Gastroesophageal sphincter (tissue), 4 donors: ENCODE results near the gene SLC25A21. TPM values are rescaled to one million over a fixed set of nuclear protein-coding genes. Genes with fewer than 3 reads are reported as not detected.

Source experiments
- ATAC-seq: fragments of 150-250 bp; one replicate; pipeline ENCODE4 v1.9.1; 2016; ENCODE audit warnings: mild to moderate bottlenecking, moderate library complexity
- H3K27ac ChIP-seq, 4 donors: fragments of 200-600 bp; sonication (generic) in 3 of 4; 1 replicate in 3 of 4; 2 replicates in 1 of 4; pipeline ENCODE4 v1.5.1; 2016 to 2019
- H3K27me3 ChIP-seq: fragments of 200-600 bp; sonication (generic); one replicate; pipeline ENCODE4 v1.5.1; 2019
- H3K36me3 ChIP-seq, 2 donors: fragments of 200-600 bp; sonication (generic); one replicate each; pipeline ENCODE4 v1.5.1; 2019; ENCODE audit warnings: control low read depth in 1 of 2
- H3K4me1 ChIP-seq, 3 donors: fragments of 200-600 bp; sonication (generic); 1 replicate in 2 of 3; 2 replicates in 1 of 3; pipeline ENCODE4 v1.5.1; 2016 to 2019; ENCODE audit warnings: control low read depth in 2 of 3
- H3K4me3 ChIP-seq, 2 donors: fragments of 200-600 bp; sonication (generic); one replicate each; pipeline ENCODE4 v1.5.1; 2019; ENCODE audit warnings: mild to moderate bottlenecking in 1 of 2, moderate library complexity in 1 of 2
- H3K9me3 ChIP-seq, 3 donors: fragments of 200-600 bp; sonication (generic); one replicate each; pipeline ENCODE4 v1.5.1; 2017 to 2019; ENCODE audit warnings: control low read depth in 2 of 3
- CTCF ChIP-seq, 4 experiments: fragments of 200-600 bp in 2 of 4; fragments of 450-650 bp in 2 of 4; sonication (generic) in 1 of 4; IDR thresholded peaks; one replicate each; pipeline ENCODE4 v1.5.1; 2017 to 2019; ENCODE audit warnings: antibody characterized with exemption in 4 of 4, mild to moderate bottlenecking in 2 of 4, moderate library complexity in 2 of 4
- EP300 ChIP-seq: sonication (generic); formaldehyde crosslinking; IDR thresholded peaks from one replicate; pipeline ENCODE4 v1.6.1; 2017; ENCODE audit warnings: antibody characterized with exemption, mild to moderate bottlenecking
- POLR2A ChIP-seq, 2 donors: fragments of 450-650 bp; IDR thresholded peaks; one replicate each; pipeline ENCODE4 v1.6.1; 2017; ENCODE audit warnings: antibody characterized with exemption in 2 of 2, mild to moderate bottlenecking in 2 of 2, moderate library complexity in 1 of 2
- POLR2AphosphoS5 ChIP-seq: sonication (generic); formaldehyde crosslinking; IDR thresholded peaks from one replicate; pipeline ENCODE4 v1.6.1; 2017; ENCODE audit warnings: antibody characterized with exemption
- WGBS, 2 donors: methylation state at CpG; one replicate each; pipeline ENCODE4 v1.1.5; 2018; ENCODE audit warnings: low coverage in 1 of 2; 5-methylcytosine and 5-hydroxymethylcytosine counted together
- total RNA-seq, 4 donors: library from RNA; depleted of rRNA; stranded (reverse); fragments of >200 nt; gene quantifications; one replicate each; pipeline ENCODE4 v1.1.0, GENCODE V29; 2016

Gene SLC25A21
- total RNA-seq, 4 donors from 2014 or later, result 0.40 to 1.5 (median 1.3) TPM

DNA sequence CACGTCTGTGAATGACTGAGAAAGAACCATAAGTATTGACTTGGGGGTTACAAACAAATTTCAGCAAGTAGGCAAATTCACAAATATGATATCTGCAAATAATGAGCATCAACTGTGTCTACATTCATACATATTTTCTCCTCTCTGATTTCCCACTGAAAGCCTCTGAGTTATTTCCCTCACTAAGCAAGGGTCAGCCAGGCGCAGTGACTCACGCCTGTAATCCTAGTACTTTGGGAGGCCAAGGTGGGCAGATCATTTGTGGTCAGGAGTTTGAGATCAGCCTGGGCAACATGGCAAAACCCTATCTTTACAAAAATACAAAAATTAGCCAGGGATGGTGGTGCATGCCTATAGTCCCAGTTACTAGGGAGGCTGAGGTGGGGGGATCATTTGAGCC, 80.8 kb downstream of the SLC25A21 start:
- Histone ChIP-seq H3K4me1 (no peaks in the 10 kb centered on the region), H3K27ac (no peak overlapping the region), H3K27me3 (no peaks in the 10 kb centered on the region), H3K9me3 (no peaks in the 10 kb centered on the region), H3K4me3 (no peak overlapping the region), H3K36me3 (no peaks in the 10 kb centered on the region)
- 76 to 86% methylated on average over 2 to 3 of the region's 3 CpGs for WGBS, 2 donors
- no peak for ATAC-seq
- no peak for TF ChIP-seq POLR2A (IDR thresholded peaks at IDR 0.05)
- TF ChIP-seq EP300, result no peak
- TF ChIP-seq CTCF (IDR thresholded peaks at IDR 0.05), result no peak
- no peak for TF ChIP-seq POLR2AphosphoS5

DNA sequence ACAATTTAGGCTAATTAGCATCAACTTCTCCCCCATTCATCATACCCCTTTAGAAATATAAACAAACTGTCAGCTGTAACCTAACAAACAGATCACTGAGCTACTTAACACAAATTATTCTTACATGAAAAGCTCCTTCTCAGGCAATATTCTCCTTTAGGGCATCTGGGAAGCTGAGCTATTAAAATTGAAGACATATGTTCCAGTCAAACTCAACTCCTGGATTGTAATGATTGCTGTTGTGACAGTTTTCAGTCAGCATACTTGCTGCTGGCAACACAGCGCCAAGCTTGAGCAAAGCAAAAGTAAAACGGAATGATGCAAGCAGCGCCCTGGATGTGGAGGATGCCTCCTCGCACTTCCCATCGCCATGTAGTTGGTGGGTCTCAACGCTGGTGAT, 82.4 kb downstream of the SLC25A21 start:
- Histone ChIP-seq H3K4me1 (no peaks in the 10 kb centered on the region), H3K27me3 (no peaks in the 10 kb centered on the region), H3K4me3 (no peak overlapping the region), H3K36me3 (no peaks in the 10 kb centered on the region), H3K27ac (no peak overlapping the region), H3K9me3 (no peaks in the 10 kb centered on the region)
- no peak for ATAC-seq
- no peak for TF ChIP-seq POLR2AphosphoS5
- TF ChIP-seq EP300, result no peak
- no peak for TF ChIP-seq POLR2A (IDR thresholded peaks at IDR 0.05)
- no peak for TF ChIP-seq CTCF (IDR thresholded peaks at IDR 0.05)
- WGBS, 2 donors, result 54 to 83% methylated on average over 5 to 6 of the region's 6 CpGs

- no peaks in the 10 kb centered on the region for H3K4me1 ChIP-seq
- H3K27me3 ChIP-seq, result no peaks in the 10 kb centered on the region
- WGBS, 2 donors, result 58 to 75% methylated on average over 2 to 3 of the region's 3 CpGs
- no peaks in the 10 kb centered on the region for H3K36me3 ChIP-seq
- ATAC-seq, result no peak
- TF ChIP-seq POLR2AphosphoS5 (no peak), CTCF (IDR thresholded peaks at IDR 0.05) (no peak), EP300 (no peak), POLR2A (IDR thresholded peaks at IDR 0.05) (no peak)
- no peaks in the 10 kb centered on the region for H3K9me3 ChIP-seq
- H3K4me3 ChIP-seq, result no peak overlapping the region
- H3K27ac ChIP-seq, result no peak overlapping the region
Measured at GRCh38 chr14:37089410-37089809, 83.0 kb downstream of the SLC25A21 start.

- Histone ChIP-seq H3K4me1 (no peaks in the 10 kb centered on the region), H3K27me3 (no peaks in the 10 kb centered on the region), H3K4me3 (no peak overlapping the region), H3K9me3 (no peaks in the 10 kb centered on the region), H3K36me3 (no peaks in the 10 kb centered on the region), H3K27ac (no peak overlapping the region)
- 51 to 62% methylated on average over 7 to 9 of the region's 9 CpGs for WGBS, 2 donors
- no peak for TF ChIP-seq POLR2AphosphoS5
- no peak for TF ChIP-seq EP300
- no peak for TF ChIP-seq CTCF (IDR thresholded peaks at IDR 0.05)
- TF ChIP-seq POLR2A (IDR thresholded peaks at IDR 0.05), result no peak
- ATAC-seq, result no peak
Measured at GRCh38 chr14:37088356-37089215, 83.8 kb downstream of the SLC25A21 start.

DNA sequence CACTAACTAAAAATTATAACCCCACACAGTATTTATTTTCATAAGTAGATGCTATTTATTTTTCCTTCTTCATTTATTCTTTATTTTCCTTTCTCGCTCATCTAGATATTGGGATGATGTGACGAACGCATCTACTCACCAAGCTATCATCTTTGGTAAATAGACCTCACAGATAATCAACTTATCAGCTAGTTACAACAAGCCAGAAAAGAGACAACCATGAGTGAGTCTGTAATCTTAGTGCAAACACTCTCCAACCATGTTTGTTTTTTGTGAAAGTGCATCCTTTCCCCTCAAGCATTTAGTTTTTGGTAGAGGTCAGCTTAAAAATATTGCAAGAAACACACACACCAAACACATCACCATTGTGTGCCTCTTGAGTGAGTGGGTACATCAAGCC, 84.9 kb downstream of the SLC25A21 start:
- Histone ChIP-seq H3K27me3 (no peaks in the 10 kb centered on the region), H3K4me3 (no peak overlapping the region), H3K36me3 (no peaks in the 10 kb centered on the region), H3K9me3 (no peaks in the 10 kb centered on the region), H3K4me1 (no peaks in the 10 kb centered on the region), H3K27ac (no peak overlapping the region)
- TF ChIP-seq POLR2AphosphoS5, result no peak
- TF ChIP-seq EP300, result no peak
- TF ChIP-seq POLR2A (IDR thresholded peaks at IDR 0.05), result no peak
- no peak for TF ChIP-seq CTCF (IDR thresholded peaks at IDR 0.05)
- WGBS, 2 donors, result 94 to 95% methylated on average over 3 of the region's 3 CpGs
- no peak for ATAC-seq
